Ectodermal cell (in vitro differentiated cells): ENCODE data around the gene SUCLG2.

Source experiments
- H3K27ac ChIP-seq: 2 replicates; pipeline ENCODE4 v1.7.0; 2013; ENCODE audit warnings: mild to moderate bottlenecking, low read depth, low read length; ENCODE audit not compliant: insufficient read depth, poor library complexity, severe bottlenecking
- H3K27me3 ChIP-seq: 2 replicates; pipeline ENCODE4 v1.7.0; 2013; ENCODE audit warnings: mild to moderate bottlenecking, low read length; ENCODE audit not compliant: insufficient read depth, control insufficient read depth, poor library complexity, severe bottlenecking
- H3K36me3 ChIP-seq: one replicate; pipeline ENCODE4 v1.7.0; 2013; ENCODE audit warnings: low read length; ENCODE audit not compliant: control insufficient read depth, insufficient read depth
- H3K4me1 ChIP-seq: one replicate; pipeline ENCODE4 v1.7.0; 2013; ENCODE audit warnings: low read length; ENCODE audit not compliant: control insufficient read depth, insufficient read depth
- H3K4me3 ChIP-seq: 2 replicates; pipeline ENCODE4 v1.7.0; 2013; ENCODE audit warnings: low read depth, low read length, control low read depth; ENCODE audit not compliant: insufficient read depth
- H3K9me3 ChIP-seq: 2 replicates; pipeline ENCODE4 v1.7.0; 2013; ENCODE audit warnings: mild to moderate bottlenecking, low read length, moderate library complexity; ENCODE audit not compliant: control insufficient read depth
- WGBS, 2 experiments: methylation state at CpG; one replicate each; pipeline ENCODE4 v1.1.7; 2013; ENCODE audit warnings: missing lambda C conversion rate in 2 of 2; 5-methylcytosine and 5-hydroxymethylcytosine counted together

The SUCLG2 gene

GRCh38 chr3:67478423-67478822 lies 176.0 kb downstream of the SUCLG2 start:
- H3K27ac ChIP-seq = no peak overlapping the region
- H3K27me3 ChIP-seq = no peaks in the 10 kb centered on the region
- H3K36me3 ChIP-seq = no peaks in the 10 kb centered on the region
- WGBS, 2 experiments = 94 to 99% methylated on average over 6 to 7 of the region's 7 CpGs
- no peak overlapping the region for H3K4me3 ChIP-seq
- H3K4me1 ChIP-seq = no peaks in the 10 kb centered on the region
- H3K9me3 ChIP-seq = no peaks in the 10 kb centered on the region

GRCh38 chr3:67474311-67474710 lies 180.1 kb downstream of the SUCLG2 start:
- Histone ChIP-seq H3K4me3 (no peak overlapping the region), H3K27me3 (no peaks in the 10 kb centered on the region), H3K36me3 (no peaks in the 10 kb centered on the region), H3K27ac (no peak overlapping the region), H3K4me1 (no peaks in the 10 kb centered on the region), H3K9me3 (no peaks in the 10 kb centered on the region)
- 95 to 97% methylated on average over 4 of the region's 4 CpGs for WGBS, 2 experiments

GRCh38 chr3:67472674-67473201 lies 181.7 kb downstream of the SUCLG2 start:
- Histone ChIP-seq H3K36me3 (no peaks in the 10 kb centered on the region), H3K27me3 (no peaks in the 10 kb centered on the region), H3K4me1 (no peaks in the 10 kb centered on the region), H3K9me3 (no peaks in the 10 kb centered on the region), H3K4me3 (no peak overlapping the region), H3K27ac (no peak overlapping the region)
- WGBS, 2 experiments = 100% methylated on average over 1 of the region's 2 CpGs; no CpG with 5 or more reads in 1 of the 2 experiments

GRCh38 chr3:67470207-67470606 lies 184.2 kb downstream of the SUCLG2 start:
- H3K4me1 ChIP-seq = no peaks in the 10 kb centered on the region
- no peaks in the 10 kb centered on the region for H3K9me3 ChIP-seq
- H3K36me3 ChIP-seq = no peaks in the 10 kb centered on the region
- H3K27me3 ChIP-seq = no peaks in the 10 kb centered on the region
- H3K4me3 ChIP-seq = no peak overlapping the region
- no peak overlapping the region for H3K27ac ChIP-seq
- 93 to 100% methylated on average over 1 of the region's 1 CpG for WGBS, 2 experiments

- Histone ChIP-seq H3K36me3 (no peaks in the 10 kb centered on the region), H3K4me3 (no peak overlapping the region), H3K27ac (no peak overlapping the region), H3K27me3 (no peaks in the 10 kb centered on the region), H3K4me1 (no peaks in the 10 kb centered on the region), H3K9me3 (no peaks in the 10 kb centered on the region)
- 89 to 95% methylated on average over 2 to 4 of the region's 4 CpGs for WGBS, 2 experiments
Measured at GRCh38 chr3:67468511-67468910, 185.9 kb downstream of the SUCLG2 start.

- no peaks in the 10 kb centered on the region for H3K36me3 ChIP-seq
- H3K4me1 ChIP-seq = no peaks in the 10 kb centered on the region
- H3K27ac ChIP-seq = no peak overlapping the region
- no peaks in the 10 kb centered on the region for H3K9me3 ChIP-seq
- H3K4me3 ChIP-seq = no peak overlapping the region
- 84 to 97% methylated on average over 2 of the region's 2 CpGs for WGBS, 2 experiments
- no peaks in the 10 kb centered on the region for H3K27me3 ChIP-seq
Measured at GRCh38 chr3:67463656-67464055, 190.8 kb downstream of the SUCLG2 start.

- H3K4me1 ChIP-seq = no peaks in the 10 kb centered on the region
- no peaks in the 10 kb centered on the region for H3K27me3 ChIP-seq
- H3K27ac ChIP-seq = no peak overlapping the region
- H3K9me3 ChIP-seq = no peaks in the 10 kb centered on the region
- no peak overlapping the region for H3K4me3 ChIP-seq
- no peaks in the 10 kb centered on the region for H3K36me3 ChIP-seq
- 95 to 97% methylated on average over 5 of the region's 5 CpGs for WGBS, 2 experiments
Measured at GRCh38 chr3:67462187-67462586, 192.2 kb downstream of the SUCLG2 start.

- H3K27ac ChIP-seq = no peak overlapping the region
- 91 to 96% methylated on average over 3 of the region's 3 CpGs for WGBS, 2 experiments
- H3K27me3 ChIP-seq = no peaks in the 10 kb centered on the region
- H3K4me1 ChIP-seq = no peaks in the 10 kb centered on the region
- H3K9me3 ChIP-seq = no peaks in the 10 kb centered on the region
- no peak overlapping the region for H3K4me3 ChIP-seq
- no peaks in the 10 kb centered on the region for H3K36me3 ChIP-seq
Measured at GRCh38 chr3:67461667-67462142, 192.7 kb downstream of the SUCLG2 start.

- H3K9me3 ChIP-seq = no peaks in the 10 kb centered on the region
- 94 to 95% methylated on average over 7 to 8 of the region's 8 CpGs for WGBS, 2 experiments
Measured at GRCh38 chr3:67460841-67461510, 193.4 kb downstream of the SUCLG2 start.

GRCh38 chr3:67459796-67460195 lies 194.6 kb downstream of the SUCLG2 start:
- Histone ChIP-seq H3K27ac (no peak overlapping the region), H3K4me3 (no peak overlapping the region), H3K27me3 (no peaks in the 10 kb centered on the region), H3K36me3 (no peaks in the 10 kb centered on the region), H3K9me3 (no peaks in the 10 kb centered on the region), H3K4me1 (no peaks in the 10 kb centered on the region)
- WGBS, 2 experiments = 86 to 100% methylated on average over 1 to 2 of the region's 2 CpGs

More at GRCh38 chr3:67460841-67461510, 193.4 kb downstream of the SUCLG2 start:
- H3K27ac ChIP-seq = no peak overlapping the region
- no peak overlapping the region for H3K4me3 ChIP-seq
- H3K4me1 ChIP-seq = no peaks in the 10 kb centered on the region
- H3K36me3 ChIP-seq = no peaks in the 10 kb centered on the region
- H3K27me3 ChIP-seq = no peaks in the 10 kb centered on the region
